Measurements from ENCODE around the gene MAP3K7. TPM values are rescaled to one million over a fixed set of nuclear protein-coding genes. Genes with fewer than 3 reads are reported as not detected.
"Not testable (repeated sequence)": the region's sequence is repeated elsewhere in the genome, so short reads cannot be mapped to it uniquely, and the experiment has no call there.

Gene MAP3K7
- total RNA-seq, 1 experiment from 2014 or later, result 17.1 TPM

DNA sequence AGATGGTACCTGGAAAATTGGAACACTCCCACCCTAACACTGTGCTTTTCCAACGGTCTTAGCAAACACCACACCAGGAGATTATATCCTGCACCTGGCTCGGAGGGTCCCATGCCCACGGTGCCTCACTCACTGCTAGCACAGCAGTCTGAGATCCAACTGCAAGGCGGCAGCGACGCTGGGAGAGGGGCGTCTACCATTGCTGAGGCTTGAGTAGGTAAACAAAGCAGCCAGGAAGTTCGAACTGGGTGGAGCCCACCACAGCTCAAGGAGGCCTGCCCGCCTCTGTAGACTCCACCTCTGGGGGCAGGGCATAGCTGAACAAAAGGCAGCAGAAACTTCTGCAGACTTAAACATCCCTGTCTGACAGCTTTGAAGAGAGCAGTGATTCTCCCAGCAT is 24.5 kb downstream of the MAP3K7 start:
- ATAC-seq; intact Hi-C loops (cut with micrococcal nuclease); H2AFZ ChIP-seq (ENCODE audit: low read length); H3K4me1 ChIP-seq (ENCODE audit: insufficient read depth, low read length); H3K4me2 ChIP-seq (ENCODE audit: low read length); H3K79me2 ChIP-seq (ENCODE audit: low read length); DNase-seq; CTCF ChIA-PET; H4K20me1 ChIP-seq (ENCODE audit: low read length); POLR2A ChIA-PET (ENCODE audit: unreplicated experiment); H3K9me3 ChIP-seq (ENCODE audit: low read length); H3K4me3 ChIP-seq (ENCODE audit: low read length); H3K27me3 ChIP-seq (ENCODE audit: low read length); H3K9me2 ChIP-seq (replicated peaks; ENCODE audit: low read length); H3F3A ChIP-seq (ENCODE audit: low read length, unreplicated experiment); H3K27ac ChIP-seq (ENCODE audit: low read length); BruUV-seq (replicated peaks); H3K9ac ChIP-seq (ENCODE audit: low read length): not testable (repeated sequence)
- H3K36me3 ChIP-seq (ENCODE audit: low read depth, low read length), result peaks cover 14% of the 10 kb centered on the region; the same call in 1 of the 2 replicates

DNA sequence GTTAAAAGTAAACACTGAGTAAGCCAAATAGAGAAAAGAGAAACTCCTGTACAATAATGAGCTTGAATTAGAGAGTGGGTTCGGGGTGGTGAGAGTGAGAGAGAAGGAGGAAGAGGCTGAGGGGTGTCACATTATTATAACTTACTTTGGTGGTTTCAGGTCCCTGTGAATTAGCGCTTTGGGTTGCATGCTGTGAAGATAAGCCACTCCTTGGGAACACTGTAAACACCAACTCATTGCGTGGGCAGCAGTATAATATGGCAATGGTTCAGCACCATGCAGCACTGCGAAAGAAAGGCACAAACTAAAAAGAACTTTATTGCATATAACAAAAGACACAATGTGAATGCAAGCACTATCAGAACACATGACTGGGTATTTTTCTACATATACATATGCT is 26.9 kb downstream of the MAP3K7 start:
- intact Hi-C loops (cut with micrococcal nuclease), result no loop called here
- H3K9me2 ChIP-seq (replicated peaks; ENCODE audit: low read length), result no peaks in the 10 kb centered on the region
- H3K4me1 ChIP-seq (ENCODE audit: insufficient read depth, low read length), result no peaks in the 10 kb centered on the region
- no peak overlapping the region for H3K9ac ChIP-seq (ENCODE audit: low read length)
- no peaks in the 10 kb centered on the region for H3F3A ChIP-seq (ENCODE audit: low read length, unreplicated experiment)
- POLR2A ChIA-PET (ENCODE audit: unreplicated experiment), result no interaction called here
- H3K4me3 ChIP-seq (ENCODE audit: low read length), result no peak overlapping the region
- no peak overlapping the region for H3K4me2 ChIP-seq (ENCODE audit: low read length)
- no peak overlapping the region for H3K27ac ChIP-seq (ENCODE audit: low read length)
- ATAC-seq (peak; percentile 56), DNase-seq (no peak)
- no peaks in the 10 kb centered on the region for H3K79me2 ChIP-seq (ENCODE audit: low read length)
- H3K27me3 ChIP-seq (ENCODE audit: low read length), result no peaks in the 10 kb centered on the region
- no TSS peak for BruUV-seq (replicated peaks)
- CTCF ChIA-PET, result no interaction called here
- no peaks in the 10 kb centered on the region for H3K9me3 ChIP-seq (ENCODE audit: low read length)
- peaks cover 20% of the 10 kb centered on the region; the same call in 1 of the 2 replicates for H3K36me3 ChIP-seq (ENCODE audit: low read depth, low read length)
- TF ChIP-seq EZH2 (IDR thresholded peaks at IDR 0.05; ENCODE audit: low read length, unreplicated experiment) (no peak), EZH2phosphoT487 (IDR thresholded peaks at IDR 0.05; ENCODE audit: borderline replicate concordance, low read length) (no peak)
- TF ChIP-seq, protein P1, sequence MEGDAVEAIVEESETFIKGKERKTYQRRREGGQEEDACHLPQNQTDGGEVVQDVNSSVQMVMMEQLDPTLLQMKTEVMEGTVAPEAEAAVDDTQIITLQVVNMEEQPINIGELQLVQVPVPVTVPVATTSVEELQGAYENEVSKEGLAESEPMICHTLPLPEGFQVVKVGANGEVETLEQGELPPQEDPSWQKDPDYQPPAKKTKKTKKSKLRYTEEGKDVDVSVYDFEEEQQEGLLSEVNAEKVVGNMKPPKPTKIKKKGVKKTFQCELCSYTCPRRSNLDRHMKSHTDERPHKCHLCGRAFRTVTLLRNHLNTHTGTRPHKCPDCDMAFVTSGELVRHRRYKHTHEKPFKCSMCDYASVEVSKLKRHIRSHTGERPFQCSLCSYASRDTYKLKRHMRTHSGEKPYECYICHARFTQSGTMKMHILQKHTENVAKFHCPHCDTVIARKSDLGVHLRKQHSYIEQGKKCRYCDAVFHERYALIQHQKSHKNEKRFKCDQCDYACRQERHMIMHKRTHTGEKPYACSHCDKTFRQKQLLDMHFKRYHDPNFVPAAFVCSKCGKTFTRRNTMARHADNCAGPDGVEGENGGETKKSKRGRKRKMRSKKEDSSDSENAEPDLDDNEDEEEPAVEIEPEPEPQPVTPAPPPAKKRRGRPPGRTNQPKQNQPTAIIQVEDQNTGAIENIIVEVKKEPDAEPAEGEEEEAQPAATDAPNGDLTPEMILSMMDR (conservative IDR thresholded peaks at IDR 0.05; ENCODE audit: low read depth, low read length), result no peak
- no peak overlapping the region for H2AFZ ChIP-seq (ENCODE audit: low read length)
- no peaks in the 10 kb centered on the region for H4K20me1 ChIP-seq (ENCODE audit: low read length)

DNA sequence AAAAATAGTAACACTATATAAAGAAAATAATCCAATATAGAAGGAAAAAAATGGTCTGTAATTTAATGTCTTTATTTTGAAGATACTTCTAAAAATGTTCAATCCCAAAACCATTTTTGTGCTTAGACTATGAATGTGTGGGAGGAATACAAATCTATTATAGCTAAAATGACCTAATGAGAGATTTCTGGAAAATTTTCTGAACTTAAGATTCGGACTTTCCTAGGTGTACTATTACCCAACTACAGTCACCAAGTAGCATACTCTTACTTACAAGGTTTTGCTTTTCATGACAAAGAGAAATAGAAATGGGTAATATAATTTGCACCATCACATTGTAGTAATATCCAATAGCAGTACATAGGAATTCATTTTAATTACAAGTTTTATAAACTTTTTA is 29.9 kb downstream of the MAP3K7 start:
- no peak overlapping the region for H3K4me2 ChIP-seq (ENCODE audit: low read length)
- intact Hi-C loops (cut with micrococcal nuclease), result no loop called here
- H3K4me3 ChIP-seq (ENCODE audit: low read length), result no peak overlapping the region
- H3K36me3 ChIP-seq (ENCODE audit: low read depth, low read length), result peaks cover 24% of the 10 kb centered on the region; the same call in 1 of the 2 replicates
- no peaks in the 10 kb centered on the region for H4K20me1 ChIP-seq (ENCODE audit: low read length)
- no peaks in the 10 kb centered on the region for H3K4me1 ChIP-seq (ENCODE audit: insufficient read depth, low read length)
- H3K9me3 ChIP-seq (ENCODE audit: low read length), result no peaks in the 10 kb centered on the region
- H3K79me2 ChIP-seq (ENCODE audit: low read length), result no peaks in the 10 kb centered on the region
- DNase-seq (no peak), ATAC-seq (no peak)
- ChIA-PET CTCF (no interaction called here), POLR2A (ENCODE audit: unreplicated experiment) (no interaction called here)
- no TSS peak for BruUV-seq (replicated peaks)
- TF ChIP-seq EZH2phosphoT487 (IDR thresholded peaks at IDR 0.05; ENCODE audit: borderline replicate concordance, low read length), result no peak
- H3F3A ChIP-seq (ENCODE audit: low read length, unreplicated experiment), result no peaks in the 10 kb centered on the region
- no peak overlapping the region for H3K27ac ChIP-seq (ENCODE audit: low read length)
- H2AFZ ChIP-seq (ENCODE audit: low read length), result no peak overlapping the region
- H3K27me3 ChIP-seq (ENCODE audit: low read length), result no peaks in the 10 kb centered on the region
- no peak overlapping the region for H3K9ac ChIP-seq (ENCODE audit: low read length)
- H3K9me2 ChIP-seq (replicated peaks; ENCODE audit: low read length), result no peaks in the 10 kb centered on the region

DNA sequence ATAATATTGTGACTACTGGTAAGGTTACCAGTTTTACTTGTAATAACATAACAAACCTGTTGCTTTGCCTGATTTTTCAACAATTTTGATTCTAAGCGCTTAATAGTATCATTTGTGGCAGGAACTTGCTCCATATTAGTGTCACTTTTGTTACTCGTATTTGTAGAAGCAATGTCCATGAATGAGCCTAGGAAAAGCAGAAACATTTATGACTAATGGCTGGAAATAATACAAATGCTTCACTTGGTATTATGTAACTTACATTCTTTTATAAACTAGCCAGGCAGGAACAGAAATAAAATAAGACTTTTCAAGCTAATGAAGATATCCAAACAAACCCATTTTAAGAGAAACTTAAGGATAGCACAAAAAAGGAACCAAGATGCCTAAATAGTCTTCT is 38.9 kb downstream of the MAP3K7 start:
- Histone ChIP-seq H3K36me3 (ENCODE audit: low read depth, low read length) (peaks cover 33% of the 10 kb centered on the region), H3K9me3 (ENCODE audit: low read length) (no peaks in the 10 kb centered on the region), H3K4me1 (ENCODE audit: insufficient read depth, low read length) (no peaks in the 10 kb centered on the region), H3K9me2 (replicated peaks; ENCODE audit: low read length) (no peaks in the 10 kb centered on the region), H3K9ac (ENCODE audit: low read length) (no peak overlapping the region), H3K4me2 (ENCODE audit: low read length) (no peak overlapping the region), H2AFZ (ENCODE audit: low read length) (no peak overlapping the region), H3K4me3 (ENCODE audit: low read length) (no peak overlapping the region), H3F3A (ENCODE audit: low read length, unreplicated experiment) (no peaks in the 10 kb centered on the region), H3K27ac (ENCODE audit: low read length) (no peak overlapping the region), H3K27me3 (ENCODE audit: low read length) (no peaks in the 10 kb centered on the region), H4K20me1 (ENCODE audit: low read length) (no peaks in the 10 kb centered on the region), H3K79me2 (ENCODE audit: low read length) (no peaks in the 10 kb centered on the region)
- BruUV-seq (replicated peaks), result no TSS peak
- ATAC-seq (no peak), DNase-seq (no peak)
- ChIA-PET CTCF (no interaction called here), POLR2A (ENCODE audit: unreplicated experiment) (no interaction called here)
- intact Hi-C loops (cut with micrococcal nuclease), result no loop called here
- TF ChIP-seq, protein P1 (conservative IDR thresholded peaks at IDR 0.05; ENCODE audit: low read depth, low read length), result no peak
- TF ChIP-seq EZH2phosphoT487 (IDR thresholded peaks at IDR 0.05; ENCODE audit: borderline replicate concordance, low read length), result no peak
- TF ChIP-seq EZH2 (IDR thresholded peaks at IDR 0.05; ENCODE audit: low read length, unreplicated experiment), result no peak
